ENCODE results near the gene OCA2. TPM values are rescaled to one million over a fixed set of nuclear protein-coding genes. Genes with fewer than 3 reads are reported as not detected.

The OCA2 gene
- total RNA-seq, 1 experiment from 2014 or later = not detected

DNA sequence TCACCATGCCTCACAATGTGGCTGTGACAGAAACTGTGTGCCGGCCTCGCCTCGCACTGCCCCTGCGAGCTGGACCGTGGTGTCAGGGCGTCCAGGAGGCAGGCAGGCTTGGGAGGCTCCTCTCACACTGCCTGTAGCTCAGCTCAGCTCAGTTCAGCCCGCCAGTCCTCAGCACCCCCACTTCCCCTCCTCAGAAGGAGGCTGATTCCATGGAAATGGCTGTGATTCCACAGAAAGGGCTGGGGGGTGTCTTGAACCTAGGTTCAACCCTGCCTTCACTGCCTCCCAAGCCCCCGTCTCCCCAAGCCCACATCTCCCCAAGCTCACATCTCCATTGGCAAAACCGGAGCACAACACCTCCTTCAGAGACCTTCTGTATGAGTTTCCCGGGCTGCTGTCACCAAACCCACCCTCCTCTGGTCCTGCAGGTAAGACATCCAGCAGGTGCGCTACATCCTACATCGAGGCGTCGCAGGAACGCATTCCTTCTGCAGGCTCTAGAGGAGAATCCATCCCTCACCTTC, 94.0 kb downstream of the OCA2 start:
- no peak for TF ChIP-seq CTCF (IDR thresholded peaks at IDR 0.05; ENCODE audit: unreplicated experiment)
- CTCF ChIA-PET = no interaction called here
- intact Hi-C loops (cut with micrococcal nuclease) = no loop called here
- H3K36me3 Mint-ChIP-seq (ENCODE audit: insufficient read depth, unreplicated experiment) = no peaks in the 10 kb centered on the region
- H3K4me3 Mint-ChIP-seq (ENCODE audit: unreplicated experiment) = no peak overlapping the region
- H3K27ac Mint-ChIP-seq (ENCODE audit: low read depth, unreplicated experiment) = no peak overlapping the region
- POLR2A ChIA-PET = no interaction called here
- H3K4me1 Mint-ChIP-seq (ENCODE audit: insufficient read depth, unreplicated experiment) = no peaks in the 10 kb centered on the region
- no TSS peak for BruUV-seq (replicated peaks)
- DNase-seq (ENCODE audit: unreplicated experiment) = no peak
- H3K27me3 Mint-ChIP-seq (ENCODE audit: insufficient read depth, unreplicated experiment) = no peaks in the 10 kb centered on the region
- H3K9me3 Mint-ChIP-seq (ENCODE audit: unreplicated experiment) = peaks cover 57% of the 10 kb centered on the region

DNA sequence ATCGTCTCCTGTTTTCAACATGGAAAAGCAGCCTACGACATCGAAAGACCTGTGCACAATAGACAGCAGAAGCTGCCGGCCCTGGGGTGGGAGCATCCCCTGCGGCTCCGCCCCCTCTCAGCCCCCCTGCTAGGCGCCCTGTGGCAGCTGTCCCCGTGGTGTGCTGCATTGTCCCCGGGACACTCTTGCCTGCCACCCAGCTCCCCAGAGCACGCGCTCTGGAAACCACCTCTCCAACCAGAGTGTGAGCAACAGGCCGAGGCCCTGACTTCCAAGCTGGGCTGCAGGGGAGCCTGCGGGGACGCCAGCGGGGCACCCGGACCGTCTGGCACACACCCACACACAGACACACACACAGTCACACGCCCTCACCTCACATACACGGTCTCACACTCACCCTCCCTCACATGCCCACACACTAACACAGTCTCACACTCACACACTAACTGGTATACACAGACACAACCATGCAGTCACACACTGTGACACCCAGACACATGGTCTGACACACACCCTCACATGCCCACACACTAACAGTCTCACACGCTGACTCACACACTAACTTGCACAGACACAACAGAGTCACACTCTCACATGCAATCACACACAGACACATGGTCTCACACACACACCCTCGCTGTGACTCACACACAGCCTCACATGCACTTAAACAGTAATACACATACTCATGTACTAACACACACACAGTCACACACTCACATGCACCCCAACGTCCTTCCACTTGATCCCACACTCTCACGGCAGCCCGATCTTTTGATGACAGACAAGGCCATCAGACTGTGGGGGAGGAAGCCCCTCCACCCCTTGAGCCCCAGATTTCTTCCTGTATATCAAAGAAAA, 94.7 kb downstream of the OCA2 start:
- no peaks in the 10 kb centered on the region for H3K36me3 Mint-ChIP-seq (ENCODE audit: insufficient read depth, unreplicated experiment)
- no peak overlapping the region for H3K4me3 Mint-ChIP-seq (ENCODE audit: unreplicated experiment)
- H3K27ac Mint-ChIP-seq (ENCODE audit: low read depth, unreplicated experiment) = no peak overlapping the region
- BruUV-seq (replicated peaks) = no TSS peak
- no peak for DNase-seq (ENCODE audit: unreplicated experiment)
- H3K9me3 Mint-ChIP-seq (ENCODE audit: unreplicated experiment) = peaks cover 50% of the 10 kb centered on the region
- intact Hi-C loops (cut with micrococcal nuclease) = no loop called here
- H3K4me1 Mint-ChIP-seq (ENCODE audit: insufficient read depth, unreplicated experiment) = no peaks in the 10 kb centered on the region
- H3K27me3 Mint-ChIP-seq (ENCODE audit: insufficient read depth, unreplicated experiment) = no peaks in the 10 kb centered on the region
- POLR2A ChIA-PET = no interaction called here
- CTCF ChIA-PET = no interaction called here
- no peak for TF ChIP-seq CTCF (IDR thresholded peaks at IDR 0.05; ENCODE audit: unreplicated experiment)

GRCh38 chr15:28003302-28004037, 95.6 kb downstream of the OCA2 start:
- POLR2A ChIA-PET = no interaction called here
- no peaks in the 10 kb centered on the region for H3K27me3 Mint-ChIP-seq (ENCODE audit: insufficient read depth, unreplicated experiment)
- intact Hi-C loops (cut with micrococcal nuclease) = no loop called here
- H3K27ac Mint-ChIP-seq (ENCODE audit: low read depth, unreplicated experiment) = no peak overlapping the region
- CTCF ChIA-PET = no interaction called here
- peaks cover 48% of the 10 kb centered on the region for H3K9me3 Mint-ChIP-seq (ENCODE audit: unreplicated experiment)
- no TSS peak for BruUV-seq (replicated peaks)
- H3K36me3 Mint-ChIP-seq (ENCODE audit: insufficient read depth, unreplicated experiment) = no peaks in the 10 kb centered on the region
- no peak for TF ChIP-seq CTCF (IDR thresholded peaks at IDR 0.05; ENCODE audit: unreplicated experiment)
- no peaks in the 10 kb centered on the region for H3K4me1 Mint-ChIP-seq (ENCODE audit: insufficient read depth, unreplicated experiment)
- no peak overlapping the region for H3K4me3 Mint-ChIP-seq (ENCODE audit: unreplicated experiment)
- DNase-seq (ENCODE audit: unreplicated experiment) = no peak

- CTCF ChIA-PET = no interaction called here
- H3K4me1 Mint-ChIP-seq (ENCODE audit: insufficient read depth, unreplicated experiment) = no peaks in the 10 kb centered on the region
- H3K27ac Mint-ChIP-seq (ENCODE audit: low read depth, unreplicated experiment) = no peak overlapping the region
- DNase-seq (ENCODE audit: unreplicated experiment) = no peak
- POLR2A ChIA-PET = no interaction called here
- H3K27me3 Mint-ChIP-seq (ENCODE audit: insufficient read depth, unreplicated experiment) = no peaks in the 10 kb centered on the region
- BruUV-seq (replicated peaks) = no TSS peak
- peaks cover 42% of the 10 kb centered on the region for H3K9me3 Mint-ChIP-seq (ENCODE audit: unreplicated experiment)
- TF ChIP-seq CTCF (IDR thresholded peaks at IDR 0.05; ENCODE audit: unreplicated experiment) = no peak
- H3K4me3 Mint-ChIP-seq (ENCODE audit: unreplicated experiment) = no peak overlapping the region
- intact Hi-C loops (cut with micrococcal nuclease) = no loop called here
- no peaks in the 10 kb centered on the region for H3K36me3 Mint-ChIP-seq (ENCODE audit: insufficient read depth, unreplicated experiment)
These were observed 96.2 kb downstream of the OCA2 start for GRCh38 chr15:28002867-28003266.
